Muscle layer of duodenum (tissue), 2 donors: ENCODE measurements around the gene ICA1.

Experiments used
- H3K27ac ChIP-seq: one replicate; pipeline ENCODE4 v1.7.0; 2013; ENCODE audit warnings: mild to moderate bottlenecking, low read length
- H3K27me3 ChIP-seq: one replicate; pipeline ENCODE4 v1.7.0; 2013; ENCODE audit warnings: low read depth, mild to moderate bottlenecking, control low read depth, low read length
- H3K36me3 ChIP-seq, 2 donors: one replicate each; pipeline ENCODE4 v1.7.0; 2013; ENCODE audit warnings: low read length in 2 of 2, control low read depth in 1 of 2, mild to moderate bottlenecking in 1 of 2; ENCODE audit not compliant: insufficient read depth in 2 of 2, control insufficient read depth in 1 of 2
- H3K4me1 ChIP-seq, 2 donors: one replicate each; pipeline ENCODE4 v1.7.0; 2013; ENCODE audit warnings: low read length in 2 of 2, mild to moderate bottlenecking in 2 of 2, control low read depth in 1 of 2, moderate library complexity in 1 of 2; ENCODE audit not compliant: insufficient read depth in 2 of 2, control insufficient read depth in 1 of 2
- H3K4me3 ChIP-seq, 2 donors: one replicate each; pipeline ENCODE4 v1.7.0; 2013; ENCODE audit warnings: low read length in 2 of 2, low read depth in 1 of 2, mild to moderate bottlenecking in 1 of 2
- H3K9me3 ChIP-seq, 2 donors: one replicate each; pipeline ENCODE4 v1.7.0; 2013; ENCODE audit warnings: low read length in 2 of 2, control low read depth in 1 of 2, mild to moderate bottlenecking in 1 of 2; ENCODE audit not compliant: control insufficient read depth in 1 of 2
- donor health status: healthy.

ICA1 gene

GRCh38 chr7:8168336-8168735 is 93.6 kb downstream of the ICA1 start:
- H3K4me1 ChIP-seq = no peaks in the 10 kb centered on the region
- no peak overlapping the region for H3K4me3 ChIP-seq
- H3K27me3 ChIP-seq = no peaks in the 10 kb centered on the region
- no peak overlapping the region for H3K27ac ChIP-seq
- H3K9me3 ChIP-seq = no peaks in the 10 kb centered on the region
- H3K36me3 ChIP-seq = no peaks in the 10 kb centered on the region

DNA sequence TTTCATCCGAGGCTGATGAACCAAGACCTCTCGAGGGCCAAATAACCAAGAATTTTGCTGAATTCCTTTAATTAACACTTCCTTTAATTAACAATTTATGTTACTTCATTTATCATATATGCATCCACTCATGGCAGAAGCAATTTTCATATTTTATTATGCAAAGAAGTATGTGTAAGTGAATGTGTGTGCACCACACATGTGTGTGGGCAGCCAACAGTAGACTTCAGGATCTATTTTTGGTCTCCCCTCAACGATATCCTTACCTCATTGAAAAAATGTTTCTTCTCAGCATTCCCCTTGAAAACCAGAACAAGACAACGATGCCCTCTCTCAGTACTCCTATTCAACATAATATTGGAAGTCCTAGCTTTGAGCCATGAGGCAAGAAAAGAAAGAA is 96.8 kb downstream of the ICA1 start:
- Histone ChIP-seq H3K9me3 (no peaks in the 10 kb centered on the region), H3K4me1 (no peaks in the 10 kb centered on the region), H3K27me3 (no peaks in the 10 kb centered on the region), H3K27ac (no peak overlapping the region), H3K36me3 (no peaks in the 10 kb centered on the region), H3K4me3 (no peak overlapping the region)

- Histone ChIP-seq H3K9me3 (no peaks in the 10 kb centered on the region), H3K4me3 (no peak overlapping the region), H3K36me3 (no peaks in the 10 kb centered on the region), H3K4me1 (no peaks in the 10 kb centered on the region), H3K27me3 (no peaks in the 10 kb centered on the region), H3K27ac (no peak overlapping the region)
Measured at GRCh38 chr7:8162181-8162580, 99.8 kb downstream of the ICA1 start.

DNA sequence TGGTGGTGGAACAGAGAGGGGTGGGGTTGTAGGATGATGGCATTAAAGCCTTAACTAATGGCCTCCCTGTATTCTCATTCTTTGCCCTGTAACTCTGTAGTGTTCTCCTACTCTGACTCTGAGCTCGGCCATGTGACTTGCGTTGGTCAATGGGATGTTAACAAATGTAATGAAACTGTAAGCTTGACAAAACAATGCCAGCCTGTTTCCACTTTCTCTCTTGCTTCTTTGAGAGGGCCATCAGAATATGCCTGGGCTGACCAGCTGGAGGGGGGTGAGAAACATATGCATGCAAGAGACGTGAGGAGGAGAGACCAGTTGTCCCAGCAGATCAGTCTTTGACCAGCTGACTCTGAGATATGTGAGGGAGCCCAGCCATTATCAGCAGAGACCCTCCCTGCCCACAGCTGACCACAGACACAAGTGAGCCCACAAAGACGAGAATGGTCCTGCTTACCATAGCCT is 100.6 kb downstream of the ICA1 start:
- Histone ChIP-seq H3K27me3 (no peaks in the 10 kb centered on the region), H3K27ac (no peak overlapping the region), H3K4me1 (no peaks in the 10 kb centered on the region), H3K36me3 (no peaks in the 10 kb centered on the region), H3K9me3 (no peaks in the 10 kb centered on the region), H3K4me3 (no peak overlapping the region)

DNA sequence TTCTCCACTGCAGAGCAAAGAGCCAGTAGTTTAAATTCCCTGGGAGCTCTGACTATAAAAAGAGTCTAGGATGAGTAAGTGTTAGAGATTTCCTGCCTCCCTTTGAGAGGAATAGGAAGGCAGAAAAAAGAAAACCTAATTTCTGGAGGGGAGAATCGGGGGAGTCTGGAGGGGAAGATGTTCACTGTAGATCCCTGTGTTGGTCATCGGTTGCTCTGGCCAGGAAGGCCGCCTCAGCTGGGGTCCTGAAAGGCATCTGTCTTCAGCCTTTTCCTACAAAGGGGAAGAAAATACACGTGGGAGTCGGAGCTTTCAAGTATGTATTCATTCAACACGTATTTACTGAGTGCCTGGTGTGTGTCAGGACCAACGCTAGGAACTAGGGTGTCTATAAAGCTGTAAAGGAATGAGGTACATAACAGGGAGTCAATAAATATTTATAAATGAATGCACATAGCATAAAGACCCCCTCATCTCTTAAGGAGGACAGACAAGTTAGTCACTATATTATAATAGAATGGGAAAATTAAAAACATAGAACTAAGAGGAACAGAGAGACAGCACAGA is 101.1 kb downstream of the ICA1 start:
- H3K27ac ChIP-seq = no peak overlapping the region
- H3K27me3 ChIP-seq = no peaks in the 10 kb centered on the region
- no peaks in the 10 kb centered on the region for H3K9me3 ChIP-seq
- no peak overlapping the region for H3K4me3 ChIP-seq
- H3K4me1 ChIP-seq = no peaks in the 10 kb centered on the region
- H3K36me3 ChIP-seq = no peaks in the 10 kb centered on the region

DNA sequence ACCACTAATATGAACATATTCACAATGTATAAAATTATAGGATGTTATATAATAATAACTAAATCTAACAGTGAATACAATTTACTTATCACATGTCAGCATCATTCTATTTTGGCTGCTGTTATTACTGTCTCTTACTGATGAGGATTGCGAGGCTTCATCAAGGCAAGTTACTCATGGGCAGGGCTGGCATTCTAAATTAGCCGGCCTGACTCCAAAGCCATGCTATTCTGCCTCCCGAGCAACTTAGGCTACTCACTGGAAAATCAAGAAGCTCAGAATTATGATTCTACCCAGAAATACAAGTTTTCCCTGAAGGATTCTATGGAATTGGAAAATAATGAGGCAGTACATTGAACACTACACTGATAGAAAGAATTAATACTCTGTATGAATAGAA is 101.7 kb downstream of the ICA1 start:
- Histone ChIP-seq H3K4me3 (no peak overlapping the region), H3K4me1 (no peaks in the 10 kb centered on the region), H3K36me3 (no peaks in the 10 kb centered on the region), H3K27me3 (no peaks in the 10 kb centered on the region), H3K27ac (no peak overlapping the region), H3K9me3 (no peaks in the 10 kb centered on the region)

GRCh38 chr7:8159595-8159994 is 102.4 kb downstream of the ICA1 start:
- Histone ChIP-seq H3K27me3 (no peaks in the 10 kb centered on the region), H3K36me3 (no peaks in the 10 kb centered on the region), H3K9me3 (no peaks in the 10 kb centered on the region), H3K4me1 (no peaks in the 10 kb centered on the region), H3K27ac (no peak overlapping the region), H3K4me3 (no peak overlapping the region)

DNA sequence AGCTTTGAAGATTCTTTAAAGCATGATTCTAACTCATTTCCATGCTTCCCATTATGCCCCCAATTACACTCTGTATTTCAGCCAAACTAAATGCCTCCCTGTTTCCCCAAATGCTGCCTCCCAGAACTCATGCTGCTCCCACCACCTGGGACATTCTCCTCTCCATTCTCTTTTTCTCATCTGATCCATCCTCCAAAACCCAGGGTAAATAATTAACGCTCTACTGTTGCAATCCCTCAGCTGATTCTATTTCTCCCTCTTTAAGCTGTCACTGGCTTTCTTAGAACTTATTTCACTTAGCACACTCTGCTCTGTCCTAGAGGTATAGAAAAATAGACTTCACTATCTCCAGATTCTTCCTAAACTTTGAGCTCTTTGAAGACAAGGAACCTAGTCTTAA is 104.7 kb downstream of the ICA1 start:
- Histone ChIP-seq H3K27me3 (no peaks in the 10 kb centered on the region), H3K4me1 (no peaks in the 10 kb centered on the region), H3K9me3 (no peaks in the 10 kb centered on the region), H3K4me3 (no peak overlapping the region), H3K27ac (no peak overlapping the region), H3K36me3 (no peaks in the 10 kb centered on the region)

GRCh38 chr7:8155836-8156235 is 106.1 kb downstream of the ICA1 start:
- Histone ChIP-seq H3K4me3 (no peak overlapping the region), H3K4me1 (peaks cover 0 to 4% of the 10 kb centered on the region in 2 donors), H3K27me3 (no peaks in the 10 kb centered on the region), H3K36me3 (no peaks in the 10 kb centered on the region), H3K9me3 (no peaks in the 10 kb centered on the region), H3K27ac (no peak overlapping the region)

GRCh38 chr7:8154272-8154671 is 107.7 kb downstream of the ICA1 start:
- H3K36me3 ChIP-seq = no peaks in the 10 kb centered on the region
- no peaks in the 10 kb centered on the region for H3K27me3 ChIP-seq
- H3K9me3 ChIP-seq = no peaks in the 10 kb centered on the region
- no peak overlapping the region for H3K27ac ChIP-seq
- no peak overlapping the region for H3K4me3 ChIP-seq
- H3K4me1 ChIP-seq = peaks cover 0 to 6% of the 10 kb centered on the region in 2 donors

DNA sequence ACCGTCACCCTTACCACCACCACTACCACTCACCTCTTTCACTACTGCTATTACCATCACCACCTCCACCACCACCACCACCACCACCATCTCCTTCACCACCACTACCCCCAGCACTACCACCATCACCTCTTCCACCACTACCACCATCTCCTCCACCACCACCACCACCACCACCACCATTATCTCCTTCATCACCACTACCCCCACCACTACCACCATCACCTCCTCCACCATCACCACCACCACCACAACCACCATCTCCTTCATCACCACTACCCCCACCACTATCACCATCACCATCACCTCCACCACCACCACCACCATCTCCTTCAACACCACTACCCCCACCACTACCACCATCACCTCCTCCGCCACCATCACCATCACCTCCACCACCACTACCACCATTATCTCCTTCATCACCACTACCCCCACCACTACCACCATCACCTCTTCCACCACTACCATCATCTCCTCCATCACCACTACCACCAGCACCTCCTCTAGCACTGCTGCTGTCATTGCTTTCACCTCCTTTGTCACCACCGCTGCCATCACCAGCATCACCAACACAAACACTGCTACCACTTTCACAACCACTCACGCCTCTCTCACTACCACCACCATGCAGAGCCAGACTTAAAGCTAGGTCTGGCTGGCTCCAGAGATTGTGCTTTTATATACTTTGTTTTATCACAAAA is 109.3 kb downstream of the ICA1 start:
- Histone ChIP-seq H3K4me1 (peaks cover 0 to 6% of the 10 kb centered on the region in 2 donors), H3K4me3 (no peak overlapping the region), H3K27ac (no peak overlapping the region), H3K27me3 (no peaks in the 10 kb centered on the region), H3K9me3 (no peaks in the 10 kb centered on the region), H3K36me3 (no peaks in the 10 kb centered on the region)
